Keratinocyte (primary cell): ENCODE data around the gene SMARCD3.

Source experiments
- CTCF ChIP-seq, 3 experiments: IDR thresholded peaks in 1 of 3; conservative IDR thresholded peaks in 1 of 3; optimal IDR thresholded peaks in 1 of 3; 2 replicates in 2 of 3; 3 replicates in 1 of 3; pipeline versions ENCODE3 to v1.5.1; 2011; ENCODE audit warnings: low read length in 3 of 3, mild to moderate bottlenecking in 3 of 3, moderate library complexity in 2 of 3, control low read depth in 1 of 3, inconsistent platforms in 1 of 3; ENCODE audit not compliant: insufficient read depth in 2 of 3; ENCODE audit errors: extremely low read depth in 1 of 3
- EZH2 ChIP-seq: IDR thresholded peaks from one replicate; pipeline ENCODE4 v1.6.1; 2012; ENCODE audit warnings: inconsistent platforms, mild to moderate bottlenecking, low read length, moderate library complexity

GRCh38 chr7:151209588-151209987 is 38.9 kb downstream of the SMARCD3 start:
- no peak for TF ChIP-seq CTCF (optimal IDR thresholded peaks at IDR 0.05 in 1 of 3, IDR thresholded peaks at IDR 0.05 in 1 of 3, conservative IDR thresholded peaks at IDR 0.05 in 1 of 3; ENCODE audit: extremely low read depth in 1 of 3, insufficient read depth in 2 of 3, low read length in 3 of 3)
- no peak for TF ChIP-seq EZH2
